ENCODE measurements around the gene SPDYE2.
"Not testable (repeated sequence)": the region's sequence is repeated elsewhere in the genome, so short reads cannot be mapped to it uniquely, and the experiment has no call there.

Gene SPDYE2, protein sequence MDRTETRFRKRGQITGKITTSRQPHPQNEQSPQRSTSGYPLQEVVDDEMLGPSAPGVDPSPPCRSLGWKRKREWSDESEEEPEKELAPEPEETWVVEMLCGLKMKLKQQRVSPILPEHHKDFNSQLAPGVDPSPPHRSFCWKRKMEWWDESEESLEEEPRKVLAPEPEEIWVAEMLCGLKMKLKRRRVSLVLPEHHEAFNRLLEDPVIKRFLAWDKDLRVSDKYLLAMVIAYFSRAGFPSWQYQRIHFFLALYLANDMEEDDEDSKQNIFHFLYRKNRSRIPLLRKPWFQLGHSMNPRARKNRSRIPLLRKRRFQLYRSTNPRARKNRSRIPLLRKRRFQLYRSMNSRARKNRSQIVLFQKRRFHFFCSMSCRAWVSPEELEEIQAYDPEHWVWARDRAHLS

DNA sequence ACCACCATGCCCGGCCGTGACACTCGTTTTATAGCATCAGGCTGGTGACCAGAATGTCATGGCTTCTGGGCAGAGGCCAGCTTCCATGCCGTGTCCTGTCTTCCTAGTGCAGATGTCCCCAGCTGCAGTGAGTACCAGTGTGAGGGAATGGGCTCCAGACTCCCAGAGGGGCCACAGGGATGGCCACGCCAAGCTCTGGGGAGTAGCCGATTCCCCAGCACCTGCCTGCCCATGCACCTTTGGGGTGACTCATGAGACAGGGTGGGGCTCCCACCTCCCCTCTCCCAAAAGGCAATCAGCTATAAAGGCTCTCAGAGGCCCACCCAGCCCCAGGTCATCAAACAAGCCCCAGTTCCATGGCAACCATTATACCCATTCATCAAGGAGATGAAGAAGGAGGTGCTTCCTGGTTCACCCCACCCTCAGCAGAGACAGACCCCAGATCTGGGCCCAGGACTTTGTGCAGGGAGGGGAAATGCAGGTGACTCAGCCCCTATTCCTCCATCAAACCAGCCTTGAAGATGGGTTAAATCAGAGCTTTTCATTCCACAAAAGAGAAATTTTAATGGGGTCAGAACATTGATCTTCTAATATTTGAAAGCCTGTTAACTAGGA, at the start of gene SPDYE2:
Gene SPDYE2 (plus strand): TSS at position 419 of the 615 bp plus-strand sequence. CDS start 2,030 bp downstream, outside the sequence.
- DNase-seq (ENCODE audit: low spot score) = not testable (repeated sequence)

DNA sequence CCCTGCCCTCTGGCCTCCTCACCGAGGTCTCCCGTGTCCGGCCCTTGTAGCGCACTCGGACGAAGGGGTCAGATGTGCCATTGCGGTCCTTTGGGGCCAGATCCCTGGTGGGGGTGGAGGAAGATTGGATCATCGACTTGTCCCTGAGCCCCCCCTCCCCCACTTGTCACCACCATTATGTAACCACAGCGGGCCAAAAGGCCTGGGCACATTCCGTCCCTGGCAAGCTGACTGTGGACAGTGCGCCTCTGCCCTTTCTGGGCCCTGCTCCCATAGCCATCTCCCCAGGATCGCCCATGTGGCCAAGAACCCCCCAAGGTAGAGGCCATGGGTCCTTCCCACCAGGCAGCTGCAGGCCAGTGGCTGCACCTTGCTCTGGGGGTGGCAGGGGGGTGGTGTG, 47.9 kb upstream of the SPDYE2 start:
- not testable (repeated sequence) for DNase-seq (ENCODE audit: low spot score)

DNA sequence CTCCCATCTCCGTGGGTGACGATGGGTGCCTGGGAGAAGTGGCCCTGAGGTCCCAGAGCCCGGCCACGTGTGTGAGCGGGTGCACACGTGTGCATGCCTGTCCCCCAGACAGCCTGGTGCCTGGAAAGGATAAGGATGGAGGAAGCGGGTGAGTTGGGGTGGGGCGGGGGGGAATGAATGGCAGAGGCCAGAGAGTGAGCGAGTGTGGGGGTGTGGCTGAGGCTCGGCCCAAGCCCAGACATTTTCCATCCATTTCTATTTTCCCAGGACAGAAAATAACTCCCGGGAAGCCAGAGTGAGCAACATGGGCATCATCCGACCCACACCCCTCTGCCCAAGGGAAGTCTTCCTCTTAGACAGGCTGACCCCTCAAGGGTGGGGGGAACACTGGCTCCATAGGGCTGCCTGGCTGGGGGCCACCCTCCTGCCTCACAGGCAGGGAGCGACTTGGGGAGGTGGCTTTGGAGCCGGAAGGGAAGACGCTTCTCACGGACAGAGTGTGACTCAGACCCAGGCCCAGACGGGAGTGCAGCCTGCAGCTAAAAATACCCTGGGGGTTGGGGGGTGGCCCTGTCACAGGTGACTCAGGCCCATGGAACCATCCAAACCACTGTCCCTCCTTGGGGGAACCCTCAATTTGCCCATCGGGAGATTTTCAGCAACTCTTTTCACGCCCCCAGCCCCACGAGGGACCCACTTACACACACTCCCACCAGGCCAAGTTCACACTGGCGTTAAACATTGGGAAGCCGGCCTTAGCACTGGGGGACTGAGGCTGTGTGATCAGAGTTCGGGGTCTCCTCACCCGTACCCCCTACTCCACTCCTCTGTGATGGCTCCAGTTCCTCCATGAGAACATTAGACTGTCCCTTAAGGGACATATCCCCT, 45.5 kb upstream of the SPDYE2 start:
- not testable (repeated sequence) for DNase-seq (ENCODE audit: low spot score)

DNA sequence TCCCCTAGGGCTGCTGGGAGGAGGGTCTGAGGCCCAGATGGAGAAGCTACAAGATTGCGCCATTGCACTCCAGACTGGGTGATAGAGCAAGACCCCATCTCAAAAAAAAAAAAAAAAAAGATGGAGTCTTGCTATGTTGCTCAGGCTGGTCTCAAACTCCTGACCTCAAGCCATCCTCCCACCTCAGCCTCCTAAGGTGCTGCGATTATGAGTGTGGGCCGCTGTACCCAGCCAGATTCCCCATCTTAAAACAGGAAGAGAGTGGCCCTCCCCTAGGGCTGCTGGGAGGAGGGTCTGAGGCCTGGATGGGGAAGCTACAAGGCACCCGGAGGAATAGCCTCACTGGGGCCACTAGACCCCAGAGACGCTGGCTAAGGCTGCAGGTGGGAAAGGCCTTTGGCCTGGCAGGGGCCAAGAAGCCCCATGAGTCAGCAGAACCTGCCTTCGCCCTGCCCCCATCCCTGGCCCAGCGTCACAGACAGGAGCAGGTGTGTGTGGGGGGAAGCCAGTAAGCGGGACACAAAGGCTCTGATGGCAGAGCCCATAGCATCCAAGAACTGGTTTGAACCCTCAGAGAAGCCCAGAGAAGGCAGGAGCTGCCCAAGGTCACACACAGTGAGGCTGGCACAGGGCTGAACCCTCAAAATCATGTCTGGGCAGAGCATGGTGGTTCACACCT, 43.5 kb upstream of the SPDYE2 start:
- DNase-seq (ENCODE audit: low spot score) = not testable (repeated sequence)

DNA sequence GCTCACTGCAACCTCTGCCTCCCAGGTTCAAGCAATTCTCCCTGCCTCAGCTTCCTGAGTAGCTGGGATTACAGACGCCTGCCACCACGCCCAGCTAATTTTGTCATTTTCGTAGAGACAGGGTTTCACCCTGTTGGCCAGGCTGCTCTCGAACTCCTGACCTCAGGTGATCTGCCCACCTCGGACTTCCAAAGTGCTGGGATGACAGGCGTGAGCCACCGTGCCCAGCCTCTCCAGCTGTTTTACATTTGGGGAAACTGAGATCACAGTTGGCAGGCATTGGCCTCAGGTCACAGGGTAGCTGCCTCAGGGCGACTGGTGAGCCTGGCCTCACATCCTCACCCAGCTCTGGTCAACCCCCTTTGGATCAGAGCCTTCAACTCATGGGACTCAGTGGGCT, 40.5 kb upstream of the SPDYE2 start:
- not testable (repeated sequence) for DNase-seq (ENCODE audit: low spot score)

DNA sequence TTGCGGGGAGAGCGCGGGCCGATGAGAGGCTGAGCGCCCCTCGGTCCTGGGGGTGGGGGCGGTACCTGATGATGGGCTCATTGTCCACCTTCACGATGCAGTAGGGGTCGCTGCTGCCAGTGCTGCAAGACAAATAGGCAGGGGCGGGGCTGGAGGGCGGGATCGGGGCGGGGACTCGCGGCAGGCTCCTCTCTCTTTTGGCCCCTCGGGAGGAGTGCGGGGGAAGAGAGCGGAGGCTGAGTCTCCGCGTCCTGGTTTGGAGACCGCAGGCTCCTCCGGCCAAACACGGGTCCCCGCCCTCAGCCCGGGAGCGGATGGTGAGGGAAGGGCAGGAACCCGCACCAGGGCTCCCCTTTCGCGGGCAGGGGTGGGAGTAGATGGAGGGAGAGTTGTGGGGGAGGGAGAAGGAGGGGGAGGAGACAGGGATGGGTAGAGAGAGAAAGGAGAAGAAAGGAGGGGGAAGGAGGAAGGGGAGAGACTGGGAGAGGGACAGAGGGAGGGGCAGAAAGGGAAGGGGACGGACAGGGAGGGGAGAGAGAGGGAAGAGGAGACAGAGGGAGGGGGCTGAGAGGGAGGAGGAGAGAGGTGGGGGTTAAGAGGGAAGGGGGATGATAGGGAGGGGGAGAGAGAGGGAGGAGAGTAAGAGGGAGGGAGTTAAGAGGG, 39.0 kb upstream of the SPDYE2 start:
- DNase-seq (ENCODE audit: low spot score) = not testable (repeated sequence)

DNA sequence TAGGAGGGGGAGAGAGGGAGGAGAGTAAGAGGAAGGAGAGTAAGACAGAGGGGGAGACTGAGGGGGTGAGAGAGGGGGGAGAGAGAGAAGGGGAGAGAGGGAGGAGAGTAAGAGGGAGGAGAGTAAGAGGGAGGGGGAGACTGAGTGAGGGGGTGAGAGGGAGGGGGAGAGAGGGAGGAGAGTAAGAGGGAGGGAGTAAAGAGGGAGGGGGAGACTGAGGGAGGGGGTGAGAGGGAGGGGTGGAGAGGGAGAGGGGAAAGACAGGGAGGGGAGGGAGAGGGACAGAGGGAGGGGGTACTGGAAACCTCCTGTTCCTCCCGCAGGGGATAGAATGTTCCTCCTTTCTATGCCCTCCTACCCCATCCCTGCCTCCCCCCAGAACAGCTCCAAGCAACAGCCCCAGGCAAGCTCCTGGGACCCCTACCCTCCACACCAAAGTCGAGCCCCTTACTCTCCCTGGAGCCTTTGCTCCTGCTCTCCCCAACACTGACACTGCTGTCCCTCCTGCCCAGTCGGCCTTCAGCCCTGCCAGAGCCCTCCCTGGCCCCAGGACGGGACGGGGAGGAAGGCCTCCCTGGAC, 38.3 kb upstream of the SPDYE2 start:
- peak; percentile 57 for DNase-seq (ENCODE audit: low spot score)

DNA sequence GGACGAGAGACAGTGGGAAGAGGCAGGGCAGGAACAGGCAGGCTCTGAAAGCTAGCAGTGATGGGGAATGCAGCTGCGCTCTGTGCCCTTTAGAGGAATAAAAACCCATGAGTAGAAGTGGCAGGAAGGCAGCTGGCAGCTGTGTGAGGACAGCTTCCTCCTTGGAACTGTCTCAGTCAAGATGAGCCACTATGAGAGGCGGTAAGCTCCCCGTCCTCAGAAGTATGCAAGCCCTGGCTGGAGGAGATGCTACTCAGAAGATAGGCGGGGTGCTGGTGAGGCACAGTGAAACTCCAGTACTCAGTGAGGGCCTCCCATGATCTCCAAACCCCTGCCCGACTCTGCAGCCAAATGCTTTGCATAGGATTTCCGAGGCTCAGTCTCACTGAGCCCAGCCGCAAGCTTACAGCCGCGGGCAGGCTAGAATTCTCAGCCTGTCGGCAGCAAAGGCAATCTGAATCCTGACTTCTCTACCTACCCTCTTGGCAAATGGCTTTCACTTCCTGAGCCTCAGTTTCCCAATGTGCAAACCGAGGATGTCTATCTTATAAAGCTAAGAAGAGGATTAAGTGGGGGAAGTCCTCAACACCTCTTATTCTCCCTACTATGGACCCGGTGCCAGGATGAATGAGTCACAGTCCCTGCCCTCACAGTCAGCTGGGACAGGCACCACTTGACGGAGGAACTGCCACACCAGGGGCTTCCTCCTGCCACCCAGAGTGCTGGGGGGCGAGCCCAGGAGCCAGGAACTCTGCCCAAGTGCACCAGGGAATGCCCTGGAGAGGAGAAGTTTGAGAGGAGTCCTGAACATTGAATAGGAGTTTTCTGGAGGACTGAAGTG, 35.9 kb upstream of the SPDYE2 start:
- not testable (repeated sequence) for DNase-seq (ENCODE audit: low spot score)

DNA sequence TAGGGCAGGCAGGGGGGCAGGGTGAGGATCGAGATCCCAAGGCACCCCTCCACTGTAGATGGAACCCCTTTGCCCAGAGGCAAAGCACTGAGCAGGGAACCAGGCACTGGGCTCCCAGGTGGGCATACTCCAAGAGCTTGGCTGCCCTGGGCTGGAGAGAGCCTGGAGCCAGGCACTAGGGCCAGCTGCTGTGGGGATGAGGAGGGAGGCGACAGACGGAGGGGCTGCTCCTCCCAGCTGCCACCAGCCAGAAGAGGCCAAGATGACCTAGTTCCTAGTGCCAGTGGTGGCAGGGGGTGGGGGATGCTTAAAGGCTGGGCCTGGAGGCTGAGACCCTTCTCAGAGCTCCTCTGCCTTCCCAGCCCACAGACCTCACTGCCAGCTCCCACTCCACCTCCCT, 35.1 kb upstream of the SPDYE2 start:
- not testable (repeated sequence) for DNase-seq (ENCODE audit: low spot score)

DNA sequence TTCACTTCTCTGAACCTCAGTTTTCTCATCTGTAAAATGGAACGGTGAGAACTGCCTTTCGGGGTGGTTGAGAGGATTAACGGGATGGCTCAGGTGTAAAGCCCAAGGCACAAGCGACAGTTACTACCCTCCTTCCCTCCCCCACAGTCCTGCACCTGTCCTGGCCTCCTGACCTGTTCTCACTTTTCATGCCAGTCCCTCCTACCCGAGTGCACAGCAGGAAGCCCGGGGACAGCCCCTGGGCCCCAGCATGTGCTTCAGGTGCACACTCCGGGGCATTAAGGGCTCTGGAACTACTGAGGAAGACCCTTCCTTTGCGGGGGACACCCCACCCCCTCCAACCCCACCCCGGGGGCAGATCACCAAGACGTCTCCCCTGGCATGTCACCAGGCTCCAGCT, 34.1 kb upstream of the SPDYE2 start:
- not testable (repeated sequence) for DNase-seq (ENCODE audit: low spot score)

DNA sequence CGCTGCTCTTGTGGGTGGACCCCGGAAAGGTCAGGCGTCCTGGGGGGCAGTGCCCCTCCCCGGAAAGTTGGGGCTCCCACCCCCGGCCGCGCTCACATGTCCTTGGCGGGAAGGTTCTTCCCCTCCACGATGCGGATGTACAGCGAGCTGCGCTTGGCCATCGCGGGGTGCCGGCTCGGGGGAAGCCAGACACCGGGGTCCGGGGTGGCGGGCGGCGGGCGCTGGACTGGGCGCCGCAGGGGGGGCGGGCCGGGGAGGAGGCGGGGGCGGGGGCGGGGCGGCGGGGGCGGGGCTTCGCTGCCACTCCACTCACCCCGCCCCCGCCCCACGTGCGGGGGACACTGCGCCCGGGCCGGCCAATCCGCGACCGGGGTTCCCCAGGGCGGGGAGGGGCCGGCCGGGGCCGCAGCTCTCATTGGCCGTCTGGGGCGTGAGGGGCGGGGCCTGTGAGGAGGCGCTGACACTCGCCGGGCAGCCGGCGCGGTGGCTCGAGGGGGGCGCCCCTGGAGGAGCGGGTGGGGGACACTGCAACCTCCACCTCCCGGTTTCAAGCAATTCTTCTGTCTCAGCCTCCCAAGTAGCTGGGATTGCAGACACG, 33.4 kb upstream of the SPDYE2 start, which contains the start of gene RASA4B:
Gene RASA4B (minus strand): TSS at position 228 of the 598 bp plus-strand sequence. CDS start 67 bp downstream, at position 161.
- not testable (repeated sequence) for DNase-seq (ENCODE audit: low spot score)

DNA sequence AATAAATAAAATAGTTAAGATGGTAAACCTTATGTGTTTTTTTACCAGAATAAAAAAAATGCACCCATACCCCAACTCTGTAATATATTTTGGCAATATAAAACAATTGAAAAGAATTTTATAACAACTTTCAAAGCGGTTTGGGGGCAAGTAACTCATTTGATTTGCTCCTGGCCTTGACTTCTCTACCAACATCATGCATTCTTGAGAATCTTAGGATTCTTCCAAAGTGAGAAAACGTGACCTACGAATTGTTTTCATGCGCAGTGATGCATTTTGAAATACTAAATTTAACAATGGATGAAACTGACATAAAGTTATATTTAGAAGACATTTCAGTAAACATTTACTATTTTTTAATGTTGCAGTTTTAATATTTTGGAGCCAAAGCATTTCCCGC, 30.2 kb upstream of the SPDYE2 start:
- not testable (repeated sequence) for DNase-seq (ENCODE audit: low spot score)

DNA sequence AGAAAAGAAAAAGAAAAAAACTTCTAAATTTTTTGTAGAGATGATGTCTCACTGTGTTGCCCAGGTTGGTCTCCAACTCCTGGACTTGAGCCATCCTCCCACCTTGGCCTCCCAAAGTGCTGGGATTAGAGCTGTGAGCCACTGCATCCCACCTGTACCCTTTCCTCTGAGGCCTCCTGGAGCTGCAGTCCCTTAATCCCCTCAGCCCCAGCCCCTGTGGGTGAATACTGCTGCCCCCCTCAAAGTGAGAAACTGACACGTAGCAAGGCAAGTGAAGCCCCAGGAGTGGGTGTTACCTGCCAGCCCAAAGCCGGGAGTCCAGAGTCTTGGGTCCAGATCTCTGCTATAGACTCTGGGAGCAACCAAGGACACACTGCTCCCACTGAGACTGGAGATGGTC, 26.2 kb upstream of the SPDYE2 start:
- DNase-seq (ENCODE audit: low spot score) = not testable (repeated sequence)

DNA sequence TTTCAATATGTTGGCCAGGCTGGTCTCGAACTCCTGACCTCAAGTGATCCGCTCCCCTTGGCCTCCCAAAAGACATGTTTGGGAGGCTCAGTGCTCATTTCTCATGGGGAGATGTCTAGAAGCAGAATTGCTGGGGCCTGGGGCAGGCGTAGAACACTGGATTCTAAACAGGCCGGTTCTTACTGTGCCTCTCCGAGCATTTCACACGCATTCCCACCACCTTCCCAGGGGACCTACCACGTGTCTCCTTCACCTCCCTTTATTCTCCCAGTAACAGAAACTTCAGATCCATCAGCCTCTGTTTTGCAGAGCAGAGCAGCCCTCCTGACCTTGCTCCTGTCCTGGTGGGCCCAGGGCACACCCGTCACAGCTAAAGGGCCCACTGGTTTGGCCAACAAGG, 23.8 kb upstream of the SPDYE2 start:
- DNase-seq (ENCODE audit: low spot score) = not testable (repeated sequence)

DNA sequence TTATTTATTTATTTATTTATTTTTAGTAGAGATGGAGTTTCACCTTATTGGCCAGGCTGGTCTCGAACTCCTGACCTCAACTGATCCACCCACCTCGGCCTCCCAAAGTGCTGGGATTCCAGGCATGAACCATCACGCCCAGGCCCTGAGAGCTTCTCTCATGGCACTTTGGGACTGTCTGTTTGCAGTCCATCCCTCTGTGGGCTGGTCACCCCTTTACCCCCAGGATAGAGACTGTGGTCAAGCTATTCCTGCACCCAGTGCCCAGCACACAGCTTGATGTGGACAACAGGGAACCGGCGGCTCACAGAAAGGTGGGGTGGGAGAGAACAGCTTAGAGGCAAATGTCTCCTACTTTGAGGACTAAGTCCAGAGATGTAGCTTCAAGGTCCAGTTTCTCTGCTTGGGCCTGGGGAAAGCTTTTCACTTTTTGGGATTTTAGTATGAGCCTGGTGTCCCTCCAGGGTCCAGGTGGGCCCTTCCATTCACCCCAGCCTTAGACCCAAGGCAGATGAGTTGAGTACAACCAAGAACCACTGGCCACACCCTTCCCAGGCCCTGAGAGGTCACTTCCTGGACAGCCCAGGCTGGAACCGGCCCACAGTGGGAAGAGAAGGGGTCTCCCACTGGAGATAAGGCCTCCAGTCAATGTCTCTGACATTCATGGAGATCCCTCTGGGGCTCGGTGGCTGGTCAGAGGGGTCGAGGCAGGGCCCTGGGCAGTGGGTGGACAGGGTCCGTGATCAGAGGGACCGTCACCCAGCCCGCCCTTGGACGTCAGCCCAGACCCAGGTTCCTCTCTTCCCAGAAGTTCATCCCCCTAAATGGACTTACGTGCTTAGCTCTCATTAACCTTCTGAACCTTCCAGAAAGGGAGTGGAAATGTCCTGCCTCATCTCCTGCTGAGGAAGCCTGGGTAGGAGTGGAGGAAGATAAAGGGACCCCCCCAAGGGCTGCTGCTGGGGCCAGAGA, 22.9 kb upstream of the SPDYE2 start:
- not testable (repeated sequence) for DNase-seq (ENCODE audit: low spot score)

DNA sequence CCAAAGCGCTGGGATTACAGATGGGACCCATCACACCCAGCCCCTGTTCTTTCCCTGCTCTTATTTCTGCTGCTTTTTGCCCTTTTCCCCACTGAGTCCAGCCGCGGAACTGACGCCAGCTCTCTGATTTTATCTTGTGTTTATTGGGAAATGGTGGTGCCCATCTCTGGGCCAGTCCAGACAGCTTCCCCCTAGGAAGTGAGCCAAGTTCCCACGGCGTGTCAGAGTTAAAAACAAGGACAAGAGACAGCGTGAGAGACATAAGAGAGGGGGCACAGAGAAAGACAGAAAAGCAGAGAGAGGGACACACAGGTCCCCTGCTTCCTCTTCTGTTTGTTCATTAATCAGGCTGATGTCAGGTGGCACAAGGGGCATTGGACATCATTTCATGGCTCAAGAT, 19.4 kb upstream of the SPDYE2 start:
- DNase-seq (ENCODE audit: low spot score) = not testable (repeated sequence)

DNA sequence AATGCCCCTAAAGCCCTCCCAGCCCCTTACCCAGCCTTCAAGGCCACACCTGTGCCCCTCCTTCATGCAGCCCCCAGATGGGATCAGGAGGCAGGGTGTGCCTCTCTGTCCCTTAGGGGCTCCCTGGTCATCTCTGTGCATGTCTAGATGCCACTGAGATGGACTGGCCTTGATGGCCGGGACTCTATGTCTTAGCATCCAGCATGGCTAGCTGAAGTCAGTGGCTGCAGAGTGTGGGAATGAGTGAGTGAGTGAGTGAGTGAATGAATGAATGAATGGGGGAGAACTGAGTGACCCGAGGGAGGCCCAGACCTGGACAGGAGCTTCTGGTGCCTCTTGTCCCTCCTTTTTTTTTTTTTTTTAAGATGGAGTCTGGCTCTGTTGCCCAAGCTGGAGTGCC, 18.9 kb upstream of the SPDYE2 start:
- DNase-seq (ENCODE audit: low spot score) = not testable (repeated sequence)

DNA sequence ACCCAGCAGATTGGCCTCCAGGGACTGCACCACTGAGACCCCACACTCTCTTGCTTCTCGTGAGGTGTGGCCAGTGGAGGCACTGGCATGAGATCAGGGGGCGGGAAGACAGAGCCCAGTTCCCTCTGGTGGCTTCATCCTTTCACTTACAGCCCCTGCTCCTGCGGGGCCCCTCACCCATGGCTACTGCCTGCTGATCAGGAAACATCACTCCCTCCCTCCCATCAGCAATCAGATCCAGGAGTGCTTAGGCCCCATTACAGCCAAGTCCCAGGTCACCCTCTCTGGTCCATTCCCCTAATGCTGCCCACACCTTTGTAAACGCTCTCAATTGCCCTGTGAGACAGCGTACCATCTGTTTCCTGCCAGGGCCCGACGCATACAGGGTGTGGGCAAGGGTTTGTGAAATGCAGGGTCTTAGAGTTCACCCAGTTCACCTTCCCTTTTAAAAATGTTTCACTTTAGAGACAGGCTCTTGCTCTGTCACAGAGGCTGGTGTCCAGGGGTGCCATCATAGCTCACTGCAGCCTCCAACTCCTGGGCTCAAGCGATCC, 15.9 kb upstream of the SPDYE2 start:
- DNase-seq (ENCODE audit: low spot score) = not testable (repeated sequence)

All from kidney capillary endothelial cell (primary cell).